ENCODE measurements around the gene PAX7.

The PAX7 gene

GRCh38 chr1:18618546-18619466 is 11.8 kb upstream of the PAX7 start:
- no peak for DNase-seq (ENCODE audit: low spot score)

- no peak for DNase-seq (ENCODE audit: low spot score)
Measured at GRCh38 chr1:18619467-18619835, 11.2 kb upstream of the PAX7 start.

GRCh38 chr1:18628511-18628910 is 2.1 kb upstream of the PAX7 start:
- DNase-seq (ENCODE audit: low spot score): no peak

GRCh38 chr1:18629659-18630510 is 761 bp upstream of the PAX7 start:
- no peak for DNase-seq (ENCODE audit: low spot score)

GRCh38 chr1:18631496-18632217 is 1.0 kb downstream of the PAX7 start:
- no peak for DNase-seq (ENCODE audit: low spot score)

GRCh38 chr1:18632218-18632588 is 1.6 kb downstream of the PAX7 start:
- DNase-seq (ENCODE audit: low spot score): no peak

- DNase-seq (ENCODE audit: low spot score): no peak
Measured at GRCh38 chr1:18632783-18633421, 2.3 kb downstream of the PAX7 start.

- DNase-seq (ENCODE audit: low spot score): no peak
Measured at GRCh38 chr1:18633422-18634155, 2.9 kb downstream of the PAX7 start.

GRCh38 chr1:18634276-18634675 is 3.6 kb downstream of the PAX7 start:
- DNase-seq (ENCODE audit: low spot score): no peak

- DNase-seq (ENCODE audit: low spot score): no peak
Measured at GRCh38 chr1:18635070-18635577, 4.5 kb downstream of the PAX7 start.

- no peak for DNase-seq (ENCODE audit: low spot score)
Measured at GRCh38 chr1:18635891-18636595, 5.4 kb downstream of the PAX7 start.

GRCh38 chr1:18636596-18637508 is 6.2 kb downstream of the PAX7 start:
- no peak for DNase-seq (ENCODE audit: low spot score)

- DNase-seq (ENCODE audit: low spot score): no peak
Measured at GRCh38 chr1:18637511-18637960, 6.9 kb downstream of the PAX7 start.

GRCh38 chr1:18637962-18638834 is 7.6 kb downstream of the PAX7 start:
- DNase-seq (ENCODE audit: low spot score): no peak

- DNase-seq (ENCODE audit: low spot score): no peak
Measured at GRCh38 chr1:18638835-18639364, 8.3 kb downstream of the PAX7 start.

- no peak for DNase-seq (ENCODE audit: low spot score)
Measured at GRCh38 chr1:18639368-18640055, 8.9 kb downstream of the PAX7 start.

Data from CD4-positive, alpha-beta T cell treated with Interleukin-2 at 100 ng/mL for 4 hours (primary cell).